Nephron (organoid): ENCODE measurements around the gene UFSP1.

Source experiments
- H3K27ac Mint-ChIP-seq, 3 experiments: 2 replicates each; pipeline ENCODE4 v1.8.0; 2020; ENCODE audit warnings: mixed read lengths in 3 of 3, mild to moderate bottlenecking in 2 of 3, moderate library complexity in 1 of 3
- H3K27me3 Mint-ChIP-seq: 2 replicates; pipeline ENCODE4 v1.8.0; 2021; ENCODE audit warnings: low read depth, mild to moderate bottlenecking, moderate library complexity, mixed read lengths
- H3K36me3 Mint-ChIP-seq: 2 replicates; pipeline ENCODE4 v1.8.0; 2020; ENCODE audit warnings: low read depth, mixed read lengths
- H3K4me1 Mint-ChIP-seq: 2 replicates; pipeline ENCODE4 v1.8.0; 2020; ENCODE audit warnings: mixed read lengths
- H3K4me3 Mint-ChIP-seq, 3 experiments: 2 replicates each; pipeline ENCODE4 v1.8.0; 2020; ENCODE audit warnings: mild to moderate bottlenecking in 3 of 3, mixed read lengths in 3 of 3, moderate library complexity in 2 of 3
- H3K9me3 Mint-ChIP-seq: 2 replicates; pipeline ENCODE4 v1.8.0; 2020; ENCODE audit warnings: mixed read lengths
- CTCF ChIP-seq, 3 experiments: fragments of 200-600 bp; sonication (generic); IDR thresholded peaks; one replicate each; pipeline ENCODE4 v1.5.0; 2021; ENCODE audit warnings: antibody characterized with exemption in 3 of 3; ENCODE audit not compliant: unreplicated experiment in 3 of 3

Gene UFSP1

GRCh38 chr7:100882785-100883526 lies 6.6 kb downstream of the UFSP1 start:
- Mint-ChIP-seq H3K4me1 (peaks cover 43% of the 10 kb centered on the region), H3K36me3 (peaks cover 96% of the 10 kb centered on the region), H3K9me3 (no peaks in the 10 kb centered on the region), H3K27me3 (no peaks in the 10 kb centered on the region), H3K27ac (peak overlapping the region in 1 of 3 experiments; percentile 28), H3K4me3 (no peak overlapping the region)
- TF ChIP-seq CTCF (IDR thresholded peaks at IDR 0.05; ENCODE audit: unreplicated experiment in 3 of 3) = no peak

DNA sequence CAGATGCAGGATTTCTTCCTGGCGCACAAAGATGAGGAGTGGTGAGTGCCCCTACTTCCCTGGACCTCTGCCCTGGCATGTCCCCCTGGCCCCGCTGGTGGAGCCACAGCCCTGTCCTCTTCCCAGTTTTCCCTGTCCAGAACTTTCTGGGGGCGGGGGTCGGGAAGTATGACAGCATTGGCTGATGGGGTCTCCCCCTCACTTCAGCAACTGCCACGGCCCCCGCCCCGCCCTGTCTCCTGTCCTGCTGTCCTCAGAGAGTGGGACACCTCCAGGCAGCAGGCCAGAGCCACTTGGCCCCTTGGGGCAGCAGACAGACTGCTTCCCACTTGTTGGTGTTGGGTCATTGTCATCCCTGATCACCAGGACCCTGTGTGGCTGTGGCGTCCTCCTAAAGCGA lies 7.3 kb downstream of the UFSP1 start:
- no peaks in the 10 kb centered on the region for H3K9me3 Mint-ChIP-seq
- no peak overlapping the region for H3K4me3 Mint-ChIP-seq
- peaks cover 39% of the 10 kb centered on the region for H3K4me1 Mint-ChIP-seq
- no peak for TF ChIP-seq CTCF (IDR thresholded peaks at IDR 0.05; ENCODE audit: unreplicated experiment in 3 of 3)
- no peak overlapping the region for H3K27ac Mint-ChIP-seq
- peaks cover 92% of the 10 kb centered on the region for H3K36me3 Mint-ChIP-seq
- H3K27me3 Mint-ChIP-seq = no peaks in the 10 kb centered on the region

DNA sequence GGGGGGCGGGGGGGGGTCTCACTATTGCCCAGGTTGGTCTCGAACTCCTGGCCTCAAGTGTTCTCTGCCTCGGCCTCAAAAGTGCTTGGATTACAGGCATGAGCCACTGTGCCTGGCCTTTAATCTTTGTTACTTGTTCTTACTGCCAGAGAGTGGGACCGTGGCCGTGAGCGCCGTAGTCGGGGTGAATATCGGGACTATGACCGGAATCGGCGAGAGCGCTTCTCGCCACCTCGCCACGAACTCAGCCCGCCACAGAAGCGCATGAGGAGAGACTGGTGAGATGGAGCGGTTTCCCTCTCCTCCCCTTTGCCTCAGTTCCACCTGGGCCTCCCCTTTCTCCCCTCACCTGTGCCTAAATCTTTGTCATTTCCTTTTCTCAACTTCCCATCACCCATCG lies 8.4 kb downstream of the UFSP1 start:
- TF ChIP-seq CTCF (IDR thresholded peaks at IDR 0.05; ENCODE audit: unreplicated experiment in 3 of 3) = no peak
- Mint-ChIP-seq H3K27ac (no peak overlapping the region), H3K27me3 (no peaks in the 10 kb centered on the region), H3K4me1 (peaks cover 40% of the 10 kb centered on the region), H3K36me3 (peaks cover 89% of the 10 kb centered on the region), H3K4me3 (no peak overlapping the region), H3K9me3 (no peaks in the 10 kb centered on the region)

GRCh38 chr7:100880645-100881044 lies 8.9 kb downstream of the UFSP1 start:
- H3K27me3 Mint-ChIP-seq = no peaks in the 10 kb centered on the region
- no peak for TF ChIP-seq CTCF (IDR thresholded peaks at IDR 0.05; ENCODE audit: unreplicated experiment in 3 of 3)
- H3K9me3 Mint-ChIP-seq = no peaks in the 10 kb centered on the region
- peaks cover 39% of the 10 kb centered on the region for H3K4me1 Mint-ChIP-seq
- peak overlapping the region in 1 of 3 experiments; percentile 19 for H3K27ac Mint-ChIP-seq
- peaks cover 88% of the 10 kb centered on the region for H3K36me3 Mint-ChIP-seq
- no peak overlapping the region for H3K4me3 Mint-ChIP-seq

DNA sequence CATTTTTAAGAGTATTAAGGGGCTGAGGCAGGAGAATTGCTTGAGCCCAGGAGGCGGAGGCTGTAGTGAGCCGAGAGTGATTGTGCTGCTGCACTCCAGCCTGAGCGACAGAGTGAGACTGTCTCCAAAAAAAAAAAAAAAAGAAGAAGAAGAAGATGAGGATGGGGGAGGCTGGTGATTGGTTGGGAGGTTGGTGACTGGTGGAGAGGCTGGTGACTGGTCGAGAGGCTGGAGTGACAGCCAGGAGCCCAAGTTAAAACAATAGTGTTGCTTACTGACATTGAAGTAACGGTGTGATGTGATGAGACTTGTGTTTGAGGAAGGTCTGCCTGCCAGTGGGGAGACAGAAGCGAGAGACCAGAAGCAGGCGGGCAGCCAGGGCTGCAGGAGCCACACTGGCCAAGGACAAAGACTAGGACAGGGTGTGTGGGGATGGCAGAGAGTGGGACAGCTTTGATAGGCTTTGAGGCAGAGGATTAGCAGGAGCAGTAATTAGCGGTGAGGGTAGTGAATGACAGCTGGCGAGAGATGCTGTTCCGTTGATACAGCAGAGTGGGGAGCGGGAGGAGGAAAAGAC lies 9.7 kb downstream of the UFSP1 start:
- H3K9me3 Mint-ChIP-seq = no peaks in the 10 kb centered on the region
- TF ChIP-seq CTCF (IDR thresholded peaks at IDR 0.05; ENCODE audit: unreplicated experiment in 3 of 3) = no peak
- no peak overlapping the region for H3K4me3 Mint-ChIP-seq

DNA sequence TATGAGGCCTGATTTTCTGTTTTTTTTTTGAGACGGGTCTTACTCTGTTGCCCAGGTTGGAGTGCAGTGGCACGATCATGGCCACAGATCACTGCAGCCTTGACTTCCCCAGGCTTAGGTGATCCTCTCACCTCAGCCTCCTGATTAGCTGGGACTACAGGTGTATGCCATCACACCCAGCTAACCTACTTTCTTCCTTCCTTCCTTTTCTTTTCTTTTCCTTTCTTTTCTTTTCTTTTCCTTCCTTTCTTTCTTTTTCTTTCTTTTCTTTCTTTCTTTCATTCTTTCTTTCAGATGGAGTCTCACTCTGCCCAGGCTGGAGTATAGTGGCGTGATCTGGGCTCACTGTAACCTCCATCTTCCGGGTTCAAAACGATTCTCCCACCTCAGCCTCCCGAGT lies 10.8 kb downstream of the UFSP1 start:
- Mint-ChIP-seq H3K27me3 (no peaks in the 10 kb centered on the region), H3K4me3 (peak overlapping the region; percentile 63 to 71 (median 69)), H3K36me3 (peaks cover 86% of the 10 kb centered on the region), H3K27ac (no peak overlapping the region), H3K9me3 (no peaks in the 10 kb centered on the region), H3K4me1 (peaks cover 52% of the 10 kb centered on the region)
- TF ChIP-seq CTCF (IDR thresholded peaks at IDR 0.05; ENCODE audit: unreplicated experiment in 3 of 3) = no peak

More for the DNA sequence above, 9.7 kb downstream of the UFSP1 start:
- Mint-ChIP-seq H3K36me3 (peaks cover 87% of the 10 kb centered on the region), H3K27me3 (no peaks in the 10 kb centered on the region), H3K4me1 (peaks cover 42% of the 10 kb centered on the region), H3K27ac (peak overlapping the region in 1 of 3 experiments; percentile 10)
